HepG2 (cell line): ENCODE data around the gene STK32C. TPM values are rescaled to one million over a fixed set of nuclear protein-coding genes. Genes with fewer than 3 reads are reported as not detected.

Experiments used
- ATAC-seq: fragments of 200-7000 bp; cut with Tn5 transposase; 3 replicates; pipeline ENCODE4 v1.9.1; 2020; ENCODE audit warnings: mild to moderate bottlenecking, moderate library complexity
- BruUV-seq: library from RNA; stranded (reverse); fragments of 400-500 nt; replicated peaks from 2 replicates; lab custom pipeline; 2021; lab: Mats Ljungman, UMichigan
- CTCF ChIA-PET: fragments of 300-600 bp; formaldehyde crosslinking; extraction: SDS; loops from one replicate; lab custom pipeline; 2021; ENCODE audit warnings: low total read pairs, inconsistent platforms, low intra/inter-chr PET ratio; lab: Yijun Ruan, JAX
- POLR2A ChIA-PET: fragments of 350-600 bp; sonication (Branson Sonifier 250); formaldehyde crosslinking; loops from one replicate; lab custom pipeline; 2020; ENCODE audit warnings: antibody characterized with exemption, inconsistent platforms; lab: Yijun Ruan, JAX
- DNase-seq: peaks from one replicate; pipeline ENCODE4 v3.0.0-alpha.2; 2015; ENCODE audit warnings: low spot score
- FAIRE-seq: peaks from 3 replicates; lab custom pipeline; 2011; peaks lifted over from hg19 to GRCh38; lab: Jason Lieb, UNC
- H2AFZ ChIP-seq: one replicate; pipeline ENCODE4 v1.6.1; 2011; ENCODE audit warnings: low read length, inconsistent platforms
- H3K27ac ChIP-seq: fragments of 300-600 bp; 3 replicates; pipeline ENCODE4 v1.8.0; 2011; ENCODE audit warnings: mixed run types, mild to moderate bottlenecking, mixed read lengths, low read length, inconsistent platforms; ENCODE audit not compliant: insufficient read depth; ENCODE audit errors: extremely low read length
- H3K27me3 ChIP-seq, 2 experiments: fragments of 200-600 bp in 1 of 2; 2 replicates in 1 of 2; 3 replicates in 1 of 2; pipeline versions ENCODE4 v1.6.0 to v1.8.0; 2011; ENCODE audit warnings: low read length in 2 of 2, mild to moderate bottlenecking in 2 of 2, moderate library complexity in 2 of 2, inconsistent platforms in 1 of 2; ENCODE audit not compliant: insufficient read depth in 2 of 2, control insufficient read depth in 1 of 2
- H3K36me3 ChIP-seq, 2 experiments: fragments of 200-600 bp in 1 of 2; replicated peaks in 1 of 2; 2 replicates in 1 of 2; 3 replicates in 1 of 2; pipeline versions ENCODE4 v1.5.1 to v1.8.0; 2011; ENCODE audit warnings: low read length in 2 of 2, inconsistent platforms in 1 of 2; ENCODE audit not compliant: insufficient read depth in 2 of 2, control insufficient read depth in 1 of 2
- H3K4me1 ChIP-seq: 2 replicates; pipeline ENCODE4 v1.5.1; 2012; ENCODE audit warnings: low read length, inconsistent platforms; ENCODE audit not compliant: insufficient read depth
- H3K4me2 ChIP-seq: 2 replicates; pipeline ENCODE4 v1.6.0; 2011; ENCODE audit warnings: low read depth, low read length, inconsistent platforms
- H3K4me3 ChIP-seq, 3 experiments: fragments of 200-600 bp in 1 of 3; sonication (generic), shearing (Covaris generic) in 1 of 3; replicated peaks in 1 of 3; 2 replicates each; pipeline ENCODE4 v1.5.1; 2011 to 2016; ENCODE audit warnings: low read length in 3 of 3, inconsistent platforms in 2 of 3, low read depth in 2 of 3, mild to moderate bottlenecking in 2 of 3, control low read depth in 1 of 3, mixed read lengths in 1 of 3; ENCODE audit not compliant: insufficient read depth in 1 of 3
- H3K79me2 ChIP-seq: one replicate; pipeline ENCODE4 v1.6.1; 2011; ENCODE audit warnings: low read length, inconsistent platforms; ENCODE audit not compliant: insufficient read depth
- H3K9ac ChIP-seq: 2 replicates; pipeline ENCODE4 v1.6.0; 2011; ENCODE audit warnings: mild to moderate bottlenecking, low read depth, low read length, inconsistent platforms; ENCODE audit not compliant: insufficient read depth
- H3K9me3 ChIP-seq: 2 replicates; pipeline ENCODE4 v1.5.1; 2012; ENCODE audit warnings: mild to moderate bottlenecking, low read length
- H4K20me1 ChIP-seq: 2 replicates; pipeline ENCODE4 v1.6.0; 2011; ENCODE audit warnings: inconsistent platforms, mild to moderate bottlenecking, low read length, moderate library complexity; ENCODE audit not compliant: insufficient read depth
- CCAR2 ChIP-seq: fragments of 200-400 bp; formaldehyde crosslinking; optimal IDR thresholded peaks from 2 replicates; pipeline ENCODE3; 2018; ENCODE audit warnings: low read depth, mild to moderate bottlenecking, low read length, moderate library complexity
- CENPT ChIP-seq: sonication (generic); formaldehyde crosslinking; IDR thresholded peaks from 2 replicates; pipeline ENCODE4 v1.8.0; 2022; ENCODE audit warnings: low read depth, mild to moderate bottlenecking, moderate library complexity, missing genetic modification reagents
- DBP ChIP-seq: sonication (generic); formaldehyde crosslinking; IDR thresholded peaks from 2 replicates; pipeline ENCODE4 v1.4.0; 2020; ENCODE audit warnings: missing genetic modification reagents; ENCODE audit errors: not compliant biosample characterization
- DMAP1 ChIP-seq: IDR thresholded peaks from 2 replicates; pipeline ENCODE4 v1.6.1; 2016
- NFKBIZ ChIP-seq: IDR thresholded peaks from 2 replicates; pipeline ENCODE4 v1.6.1; 2018; ENCODE audit warnings: missing genetic modification reagents, missing compliant biosample characterization
- NR3C1 ChIP-seq: sonication (generic); formaldehyde crosslinking; IDR thresholded peaks from 2 replicates; pipeline ENCODE4 v1.4.0; 2020; ENCODE audit warnings: missing genetic modification reagents
- PLRG1 ChIP-seq: fragments of 450-650 bp; conservative IDR thresholded peaks from 2 replicates; pipeline ENCODE4 v1.6.1; 2016
- POLR2AphosphoS2 ChIP-seq: IDR thresholded peaks from 2 replicates; pipeline ENCODE4 v1.6.1; 2011; ENCODE audit warnings: low read depth, low read length, improper control_type of control experiment
- TEAD3 ChIP-seq: optimal IDR thresholded peaks from 2 replicates; pipeline ENCODE3; 2016; ENCODE audit warnings: borderline replicate concordance
- THAP9 ChIP-seq: sonication (generic); formaldehyde crosslinking; IDR thresholded peaks from 2 replicates; pipeline ENCODE4; 2020; ENCODE audit warnings: missing genetic modification reagents, mild to moderate bottlenecking, borderline replicate concordance
- ZNF256 ChIP-seq: sonication (generic); formaldehyde crosslinking; conservative IDR thresholded peaks from 2 replicates; pipeline ENCODE4 v1.4.0; 2020; ENCODE audit warnings: missing genetic modification reagents
- ZNF468 ChIP-seq: sonication (generic); formaldehyde crosslinking; IDR thresholded peaks from 2 replicates; pipeline ENCODE4 v1.8.0; 2022; ENCODE audit warnings: mild to moderate bottlenecking, moderate library complexity, missing genetic modification reagents
- ZNF609 ChIP-seq: sonication (generic); formaldehyde crosslinking; IDR thresholded peaks from 2 replicates; pipeline ENCODE4 v1.4.0; 2020; ENCODE audit warnings: mild to moderate bottlenecking, missing genetic modification reagents, borderline replicate concordance
- ZNF709 ChIP-seq: sonication (generic); formaldehyde crosslinking; IDR thresholded peaks from 2 replicates; pipeline ENCODE4 v1.5.0; 2020; ENCODE audit warnings: mild to moderate bottlenecking, missing genetic modification reagents
- WGBS: methylation state at CpG from one replicate; pipeline ENCODE4 v1.1.6; 2017; ENCODE audit warnings: low lambda C conversion rate; 5-methylcytosine and 5-hydroxymethylcytosine counted together
- in situ Hi-C: cut with HindIII; loops from 2 replicates; pipeline ENCODE4 v1.10.0; 2017; ENCODE audit warnings: low pct_unique_long_range_greater_than_20kb; ENCODE audit not compliant: extremely low pct_ligation_motif_present
- intact Hi-C: fragments of 100-400 bp; cut with micrococcal nuclease; formaldehyde crosslinking; loops from one replicate; pipeline ENCODE4 v1.10.0; 2022; ENCODE audit not compliant: unreplicated experiment
- polyA plus RNA-seq, 8 experiments: library from polyadenylated mRNA; depleted of rRNA in 3 of 8; stranded (reverse) in 7 of 8; unstranded in 1 of 8; fragments of >200 nt; fragmentation: Illumina TruSeq in 4 of 8; extraction: Trizol in 4 of 8; gene quantifications; 2 replicates each; pipeline versions ENCODE4 v1.2.1 to v1.2.3, GENCODE V29; 2011 to 2016; ENCODE audit warnings: low read depth in 4 of 8, missing spikeins in 1 of 8, mixed read lengths in 1 of 8; ENCODE audit not compliant: insufficient read depth in 1 of 8
- total RNA-seq, 5 experiments: library from RNA; depleted of rRNA; stranded (reverse); fragments of >200 nt; fragmentation: Illumina TruSeq; extraction: Trizol; gene quantifications; 2 replicates each; pipeline ENCODE4 v1.2.3, GENCODE V29; 2016; ENCODE audit warnings: low read depth in 1 of 5

Gene STK32C
- total and polyA plus RNA-seq, 2 of the 13 experiments (the other 11 are each of a cell fraction or from before 2014, with no cell fraction given), result 10.9 to 19.4 TPM

- no TSS peak for BruUV-seq
- intact Hi-C loops, result no loop called here
- CTCF ChIA-PET, result no interaction called here
Measured at GRCh38 chr10:132299371-132300336, 8.1 kb downstream of the STK32C start.

More at GRCh38 chr10:132299371-132300336, 8.1 kb downstream of the STK32C start:
- Histone ChIP-seq H4K20me1 (no peaks in the 10 kb centered on the region), H3K79me2 (peaks cover 3% of the 10 kb centered on the region), H3K9me3 (no peaks in the 10 kb centered on the region), H3K4me1 (no peaks in the 10 kb centered on the region), H3K4me3 (no peak overlapping the region), H3K36me3 (no peaks in the 10 kb centered on the region), H3K9ac (no peak overlapping the region), H3K27ac (no peak overlapping the region), H3K4me2 (no peak overlapping the region), H2AFZ (no peak overlapping the region)
- in situ Hi-C loops, result no loop called here
- DNase-seq (no peak), ATAC-seq (no peak), FAIRE-seq (no peak)
- POLR2A ChIA-PET, result no interaction called here
- TF ChIP-seq ZNF709 (CRISPR knock-in tag) (no peak), ZNF256 (no peak), NFKBIZ (CRISPR knock-in tag) (no peak), DBP (no peak), DMAP1 (no peak), CENPT (no peak), CCAR2 (no peak), ZNF609 (no peak), POLR2AphosphoS2 (no peak), NR3C1 (CRISPR knock-in tag) (no peak), THAP9 (CRISPR knock-in tag) (no peak), PLRG1 (no peak), TEAD3 (CRISPR knock-in tag) (no peak), ZNF468 (CRISPR knock-in tag) (no peak)
- TF ChIP-seq, all 625 proteins: peak for 0
- WGBS, result 79% methylated on average over 30 of the region's 34 CpGs
- H3K27me3 ChIP-seq, result no peaks in the 10 kb centered on the region
